Hepatocyte (in vitro differentiated cells): ENCODE data around the gene PPIB. TPM values are rescaled to one million over a fixed set of nuclear protein-coding genes. Genes with fewer than 3 reads are reported as not detected.

Experiments used
- DNase-seq: peaks from one replicate; pipeline ENCODE4 v3.0.0-alpha.2; 2016; ENCODE audit warnings: low spot score
- H2AFZ ChIP-seq: fragments of 200-600 bp; sonication (generic); 2 replicates; pipeline ENCODE4 v1.6.0; 2016; ENCODE audit warnings: antibody characterized with exemption, mild to moderate bottlenecking
- H3K27ac ChIP-seq: fragments of 200-600 bp; sonication (generic); 2 replicates; pipeline ENCODE4 v1.5.1; 2016; ENCODE audit warnings: mild to moderate bottlenecking
- H3K27me3 ChIP-seq: fragments of 200-600 bp; sonication (generic); 2 replicates; pipeline ENCODE4 v1.6.1; 2016
- H3K36me3 ChIP-seq: fragments of 200-600 bp; sonication (generic); replicated peaks from 2 replicates; pipeline ENCODE4 v1.5.1; 2016; ENCODE audit warnings: low read depth; ENCODE audit not compliant: insufficient read depth
- H3K4me1 ChIP-seq: fragments of 200-600 bp; sonication (generic); 2 replicates; pipeline ENCODE4 v1.5.1; 2016; ENCODE audit warnings: mild to moderate bottlenecking, moderate library complexity; ENCODE audit not compliant: insufficient read depth
- H3K4me2 ChIP-seq: fragments of 200-600 bp; sonication (generic); 2 replicates; pipeline ENCODE4 v1.6.0; 2016
- H3K4me3 ChIP-seq: fragments of 200-600 bp; sonication (generic); 2 replicates; pipeline ENCODE4 v1.5.1; 2016; ENCODE audit warnings: mild to moderate bottlenecking
- H3K79me2 ChIP-seq: fragments of 200-600 bp; sonication (generic); 2 replicates; pipeline ENCODE4 v1.6.0; 2017; ENCODE audit warnings: mild to moderate bottlenecking
- H3K9me2 ChIP-seq: fragments of 200-600 bp; sonication (generic); replicated peaks from 2 replicates; pipeline ENCODE4 v1.6.0; 2017; ENCODE audit warnings: mild to moderate bottlenecking; ENCODE audit not compliant: insufficient read depth
- H3K9me3 ChIP-seq: fragments of 200-600 bp; sonication (generic); 2 replicates; pipeline ENCODE4 v1.5.1; 2016; ENCODE audit warnings: low read depth, mild to moderate bottlenecking
- H4K20me1 ChIP-seq: fragments of 200-600 bp; sonication (generic); 2 replicates; pipeline ENCODE4 v1.6.0; 2016; ENCODE audit warnings: mild to moderate bottlenecking; ENCODE audit not compliant: insufficient read depth, poor library complexity, severe bottlenecking
- EZH2 ChIP-seq: fragments of 200-600 bp; sonication (generic); IDR thresholded peaks from 2 replicates; pipeline ENCODE4 v1.6.1; 2016; ENCODE audit warnings: antibody characterized with exemption, mild to moderate bottlenecking, borderline replicate concordance
- EZH2phosphoT487 ChIP-seq: fragments of 200-600 bp; sonication (generic); IDR thresholded peaks from one replicate; pipeline ENCODE4 v1.6.1; 2018; ENCODE audit warnings: antibody characterized with exemption, mild to moderate bottlenecking, low read depth, moderate library complexity; ENCODE audit not compliant: unreplicated experiment, severe bottlenecking
- WGBS: methylation state at CpG from one replicate; pipeline ENCODE4 v1.1.6; 2016; ENCODE audit warnings: low lambda C conversion rate; ENCODE audit errors: missing lambda C conversion rate; 5-methylcytosine and 5-hydroxymethylcytosine counted together
- polyA plus RNA-seq: library from polyadenylated mRNA; unstranded; fragments of >200 nt; fragmentation: Nextera tagmentation; extraction: Ambion mirVana; gene quantifications from 2 replicates; pipeline ENCODE4 v1.2.1, GENCODE V29; 2016
- total RNA-seq: library from RNA; depleted of rRNA; stranded (reverse); fragments of >200 nt; gene quantifications from 2 replicates; pipeline ENCODE4 v1.2.3, GENCODE V29; 2014
- TF ChIP-seq, protein P1 (sequence below): fragments of 200-600 bp; sonication (generic); IDR thresholded peaks from 2 replicates; pipeline ENCODE4 v1.5.1; 2016; ENCODE audit warnings: antibody characterized with exemption, mild to moderate bottlenecking; ENCODE audit not compliant: poor library complexity

Gene PPIB
- total and polyA plus RNA-seq, 2 experiments from 2014 or later: 799 to 1,542 TPM

DNA sequence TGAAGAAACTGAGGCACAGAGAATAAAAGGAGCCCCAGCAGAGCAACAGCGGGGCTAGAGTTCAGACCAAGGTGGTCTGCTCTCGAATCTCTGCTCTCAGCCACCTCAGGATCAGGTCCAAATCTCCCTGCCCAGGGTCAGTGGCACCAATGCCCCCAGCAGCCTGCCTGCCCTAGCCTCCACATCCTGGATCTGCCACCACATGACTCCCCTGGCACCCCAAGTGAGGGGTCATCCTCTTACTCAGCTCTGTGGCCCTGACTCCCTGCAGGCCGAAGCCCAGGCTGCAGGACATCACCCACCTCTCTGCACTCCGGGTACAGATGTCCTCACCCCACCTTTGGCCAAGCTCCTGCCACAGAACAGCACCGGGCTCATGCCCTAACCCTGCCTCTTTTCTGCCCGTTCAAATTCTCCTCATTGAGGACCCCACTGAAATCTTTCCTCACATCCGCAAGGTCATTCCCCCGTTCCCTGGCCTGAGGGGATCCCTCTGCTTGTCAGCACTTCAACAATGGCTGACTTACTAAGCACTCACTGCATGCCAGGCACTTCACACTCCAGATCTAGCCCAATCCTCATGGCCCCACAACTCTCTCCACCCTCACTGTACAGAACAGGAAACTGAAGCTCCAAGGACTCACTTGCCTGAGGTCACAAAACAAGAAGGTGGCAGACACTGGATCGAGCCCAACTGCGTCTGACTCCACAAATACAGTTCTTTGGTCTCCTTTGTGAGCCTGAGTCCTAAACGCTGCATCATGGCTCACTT is 4.3 kb downstream of the PPIB start:
- Histone ChIP-seq H3K27me3 (no peaks in the 10 kb centered on the region), H3K4me3 (no peak overlapping the region), H3K79me2 (peaks cover 32% of the 10 kb centered on the region), H3K9me3 (no peaks in the 10 kb centered on the region), H2AFZ (no peak overlapping the region), H3K36me3 (no peaks in the 10 kb centered on the region), H3K4me1 (peaks cover 17% of the 10 kb centered on the region), H3K9me2 (no peaks in the 10 kb centered on the region), H3K4me2 (no peak overlapping the region), H4K20me1 (peaks cover 49% of the 10 kb centered on the region), H3K27ac (no peak overlapping the region)
- no peak for DNase-seq
- 92% methylated on average over 11 of the region's 11 CpGs for WGBS
- TF ChIP-seq, protein P1, sequence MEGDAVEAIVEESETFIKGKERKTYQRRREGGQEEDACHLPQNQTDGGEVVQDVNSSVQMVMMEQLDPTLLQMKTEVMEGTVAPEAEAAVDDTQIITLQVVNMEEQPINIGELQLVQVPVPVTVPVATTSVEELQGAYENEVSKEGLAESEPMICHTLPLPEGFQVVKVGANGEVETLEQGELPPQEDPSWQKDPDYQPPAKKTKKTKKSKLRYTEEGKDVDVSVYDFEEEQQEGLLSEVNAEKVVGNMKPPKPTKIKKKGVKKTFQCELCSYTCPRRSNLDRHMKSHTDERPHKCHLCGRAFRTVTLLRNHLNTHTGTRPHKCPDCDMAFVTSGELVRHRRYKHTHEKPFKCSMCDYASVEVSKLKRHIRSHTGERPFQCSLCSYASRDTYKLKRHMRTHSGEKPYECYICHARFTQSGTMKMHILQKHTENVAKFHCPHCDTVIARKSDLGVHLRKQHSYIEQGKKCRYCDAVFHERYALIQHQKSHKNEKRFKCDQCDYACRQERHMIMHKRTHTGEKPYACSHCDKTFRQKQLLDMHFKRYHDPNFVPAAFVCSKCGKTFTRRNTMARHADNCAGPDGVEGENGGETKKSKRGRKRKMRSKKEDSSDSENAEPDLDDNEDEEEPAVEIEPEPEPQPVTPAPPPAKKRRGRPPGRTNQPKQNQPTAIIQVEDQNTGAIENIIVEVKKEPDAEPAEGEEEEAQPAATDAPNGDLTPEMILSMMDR: no peak
- no peak for TF ChIP-seq EZH2
- no peak for TF ChIP-seq EZH2phosphoT487

DNA sequence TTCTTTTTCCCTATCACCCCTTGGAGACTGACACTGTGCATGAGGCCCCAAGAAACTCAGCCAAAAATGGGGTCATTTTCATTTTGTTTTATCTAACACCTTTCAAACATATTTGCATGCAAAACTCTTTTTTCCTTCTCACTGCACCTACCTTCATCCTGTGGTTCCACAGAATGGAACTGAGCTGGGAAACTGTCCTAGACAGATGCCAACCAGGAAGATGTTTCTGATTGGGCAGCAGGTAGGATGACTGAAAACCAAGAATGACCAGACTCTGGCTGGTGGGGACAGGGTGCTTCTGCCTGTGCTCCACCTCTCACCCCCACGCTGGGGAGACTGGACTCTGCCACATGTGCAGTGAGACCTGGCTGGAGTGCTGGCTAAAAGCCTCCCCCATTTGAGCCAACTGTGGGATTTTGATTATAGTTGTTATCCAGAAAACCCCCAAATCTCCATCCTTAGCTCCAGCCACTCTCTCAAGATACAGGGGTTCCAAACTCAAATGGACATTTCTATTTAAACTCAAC is 5.2 kb downstream of the PPIB start:
- TF ChIP-seq, protein P1: no peak
- TF ChIP-seq EZH2phosphoT487: no peak
- no peak for TF ChIP-seq EZH2
- H3K4me3 ChIP-seq: no peak overlapping the region
- no peaks in the 10 kb centered on the region for H3K9me3 ChIP-seq
- no peak overlapping the region for H3K4me2 ChIP-seq
- H3K79me2 ChIP-seq: peaks cover 32% of the 10 kb centered on the region
- H3K4me1 ChIP-seq: peaks cover 21% of the 10 kb centered on the region
- H3K9me2 ChIP-seq: no peaks in the 10 kb centered on the region
- H3K36me3 ChIP-seq: no peaks in the 10 kb centered on the region
- peaks cover 3% of the 10 kb centered on the region for H3K27me3 ChIP-seq
- no peak overlapping the region for H3K27ac ChIP-seq
- DNase-seq: no peak
- H4K20me1 ChIP-seq: peaks cover 49% of the 10 kb centered on the region
- no peak overlapping the region for H2AFZ ChIP-seq
- 94% methylated on average over 1 of the region's 1 CpG for WGBS

DNA sequence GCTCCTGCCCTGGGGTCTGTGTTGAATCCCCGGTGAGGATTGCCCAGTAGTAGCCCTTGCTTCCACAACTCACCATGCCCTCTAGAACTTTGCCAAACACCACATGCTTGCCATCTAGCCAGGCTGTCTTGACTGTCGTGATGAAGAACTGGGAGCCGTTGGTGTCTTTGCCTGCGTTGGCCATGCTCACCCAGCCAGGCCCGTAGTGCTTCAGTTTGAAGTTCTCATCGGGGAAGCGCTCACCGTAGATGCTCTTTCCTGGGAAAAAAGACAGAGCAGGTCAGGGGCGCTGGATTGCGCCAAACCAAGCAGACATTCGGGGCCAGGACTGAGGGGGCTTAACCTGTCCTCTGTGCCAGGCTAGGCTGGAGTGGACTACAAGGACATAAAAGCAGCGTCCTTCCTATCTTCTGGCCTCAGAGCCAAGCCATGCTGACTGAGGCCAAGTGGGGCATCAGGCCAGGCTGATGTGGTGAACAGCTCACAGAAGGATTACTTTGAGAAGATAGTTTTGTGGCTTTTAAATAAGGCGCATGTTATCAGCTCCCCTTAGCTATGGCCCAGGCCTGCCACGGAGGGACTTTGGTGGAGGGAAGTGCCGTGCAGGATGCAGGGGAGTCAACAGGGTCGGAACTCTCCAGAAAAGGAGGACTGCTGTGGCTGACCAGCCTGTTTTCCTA is 6.0 kb downstream of the PPIB start:
- H3K4me1 ChIP-seq: peaks cover 29% of the 10 kb centered on the region
- no peak for DNase-seq
- no peaks in the 10 kb centered on the region for H3K36me3 ChIP-seq
- no peak overlapping the region for H3K27ac ChIP-seq
- H3K9me2 ChIP-seq: no peaks in the 10 kb centered on the region
- peaks cover 24% of the 10 kb centered on the region for H3K79me2 ChIP-seq
- no peaks in the 10 kb centered on the region for H3K9me3 ChIP-seq
- H2AFZ ChIP-seq: no peak overlapping the region
- TF ChIP-seq EZH2 (no peak), EZH2phosphoT487 (no peak)
- 90% methylated on average over 16 of the region's 16 CpGs for WGBS
- H4K20me1 ChIP-seq: peaks cover 47% of the 10 kb centered on the region
- H3K4me3 ChIP-seq: no peak overlapping the region
- peaks cover 12% of the 10 kb centered on the region for H3K27me3 ChIP-seq
- H3K4me2 ChIP-seq: no peak overlapping the region
